Adrenal gland (tissue), 5 donors: ENCODE results near the gene UQCRC1.

ENCODE experiments used
- POLR2A ChIP-seq, 2 donors: fragments of 450-650 bp; IDR thresholded peaks; one replicate each; pipeline ENCODE4 v1.6.1; 2017; ENCODE audit warnings: antibody characterized with exemption in 2 of 2, mild to moderate bottlenecking in 2 of 2, moderate library complexity in 1 of 2
- TF ChIP-seq, protein P1 (sequence below), 6 experiments: fragments of 450-650 bp in 4 of 6; fragments of 200-600 bp in 2 of 6; sonication (generic) in 1 of 6; IDR thresholded peaks; 1 replicate in 5 of 6; 2 replicates in 1 of 6; pipeline versions ENCODE4 v1.5.1 to v1.8.0; 2016 to 2021; ENCODE audit warnings: antibody characterized with exemption in 6 of 6, mild to moderate bottlenecking in 2 of 6, moderate library complexity in 1 of 6
- donor health status: DM: no; HTN: no; CAD: no.

DNA sequence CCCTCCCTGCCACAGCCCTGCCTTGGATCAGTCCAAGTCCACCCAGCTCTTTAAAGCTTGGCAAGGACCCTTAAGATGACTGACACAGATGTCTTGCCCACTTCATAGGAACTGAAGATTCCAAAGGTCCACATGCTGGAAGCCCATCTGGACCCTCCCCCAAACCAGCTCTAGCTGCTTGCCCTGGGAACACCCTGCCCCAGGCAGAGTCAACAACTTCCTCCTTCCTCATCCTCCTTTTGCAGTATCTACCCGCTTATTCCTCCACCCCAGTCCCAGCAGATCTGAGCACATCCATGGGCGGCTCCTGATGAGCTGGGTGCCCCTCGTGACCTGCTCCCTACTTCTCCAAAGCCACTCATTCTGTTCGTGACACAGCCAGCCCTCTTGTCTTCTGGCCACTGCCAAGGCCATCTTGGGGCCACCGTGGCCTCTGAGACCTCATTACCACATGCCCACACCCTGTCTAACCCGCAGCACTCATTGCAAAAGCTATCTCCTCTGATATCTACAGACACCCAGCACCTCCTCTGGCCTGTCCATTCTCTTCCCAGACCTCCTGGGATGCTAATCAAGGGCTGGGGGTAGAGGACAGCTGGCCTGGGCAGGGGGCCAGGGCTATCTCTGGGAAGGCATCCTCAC lies 50.8 kb downstream of the UQCRC1 start:
- TF ChIP-seq, protein P1, sequence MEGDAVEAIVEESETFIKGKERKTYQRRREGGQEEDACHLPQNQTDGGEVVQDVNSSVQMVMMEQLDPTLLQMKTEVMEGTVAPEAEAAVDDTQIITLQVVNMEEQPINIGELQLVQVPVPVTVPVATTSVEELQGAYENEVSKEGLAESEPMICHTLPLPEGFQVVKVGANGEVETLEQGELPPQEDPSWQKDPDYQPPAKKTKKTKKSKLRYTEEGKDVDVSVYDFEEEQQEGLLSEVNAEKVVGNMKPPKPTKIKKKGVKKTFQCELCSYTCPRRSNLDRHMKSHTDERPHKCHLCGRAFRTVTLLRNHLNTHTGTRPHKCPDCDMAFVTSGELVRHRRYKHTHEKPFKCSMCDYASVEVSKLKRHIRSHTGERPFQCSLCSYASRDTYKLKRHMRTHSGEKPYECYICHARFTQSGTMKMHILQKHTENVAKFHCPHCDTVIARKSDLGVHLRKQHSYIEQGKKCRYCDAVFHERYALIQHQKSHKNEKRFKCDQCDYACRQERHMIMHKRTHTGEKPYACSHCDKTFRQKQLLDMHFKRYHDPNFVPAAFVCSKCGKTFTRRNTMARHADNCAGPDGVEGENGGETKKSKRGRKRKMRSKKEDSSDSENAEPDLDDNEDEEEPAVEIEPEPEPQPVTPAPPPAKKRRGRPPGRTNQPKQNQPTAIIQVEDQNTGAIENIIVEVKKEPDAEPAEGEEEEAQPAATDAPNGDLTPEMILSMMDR (IDR thresholded peaks at IDR 0.05) = no peak
- no peak for TF ChIP-seq POLR2A (IDR thresholded peaks at IDR 0.05)
